HepG2 (cell line): Measurements from ENCODE around the gene SLC25A33. TPM values are rescaled to one million over a fixed set of nuclear protein-coding genes. Genes with fewer than 3 reads are reported as not detected.
A peak's percentile ranks its signal among the peaks of the same experiment; 100 is the strongest.

Experiments used
- ATAC-seq: fragments of 200-7000 bp; cut with Tn5 transposase; 3 replicates; pipeline ENCODE4 v1.9.1; 2020; ENCODE audit warnings: mild to moderate bottlenecking, moderate library complexity
- BruUV-seq: library from RNA; stranded (reverse); fragments of 400-500 nt; replicated peaks from 2 replicates; lab custom pipeline; 2021; lab: Mats Ljungman, UMichigan
- CTCF ChIA-PET: fragments of 300-600 bp; formaldehyde crosslinking; extraction: SDS; loops from one replicate; lab custom pipeline; 2021; ENCODE audit warnings: low total read pairs, inconsistent platforms, low intra/inter-chr PET ratio; lab: Yijun Ruan, JAX
- POLR2A ChIA-PET: fragments of 350-600 bp; sonication (Branson Sonifier 250); formaldehyde crosslinking; loops from one replicate; lab custom pipeline; 2020; ENCODE audit warnings: antibody characterized with exemption, inconsistent platforms; lab: Yijun Ruan, JAX
- DNase-seq: peaks from one replicate; pipeline ENCODE4 v3.0.0-alpha.2; 2015; ENCODE audit warnings: low spot score
- FAIRE-seq: peaks from 3 replicates; lab custom pipeline; 2011; peaks lifted over from hg19 to GRCh38; lab: Jason Lieb, UNC
- H2AFZ ChIP-seq: one replicate; pipeline ENCODE4 v1.6.1; 2011; ENCODE audit warnings: low read length, inconsistent platforms
- H3K27ac ChIP-seq: fragments of 300-600 bp; 3 replicates; pipeline ENCODE4 v1.8.0; 2011; ENCODE audit warnings: mixed run types, mild to moderate bottlenecking, mixed read lengths, low read length, inconsistent platforms; ENCODE audit not compliant: insufficient read depth; ENCODE audit errors: extremely low read length
- H3K27me3 ChIP-seq, 2 experiments: fragments of 200-600 bp in 1 of 2; 2 replicates in 1 of 2; 3 replicates in 1 of 2; pipeline versions ENCODE4 v1.6.0 to v1.8.0; 2011; ENCODE audit warnings: low read length in 2 of 2, mild to moderate bottlenecking in 2 of 2, moderate library complexity in 2 of 2, inconsistent platforms in 1 of 2; ENCODE audit not compliant: insufficient read depth in 2 of 2, control insufficient read depth in 1 of 2
- H3K36me3 ChIP-seq, 2 experiments: fragments of 200-600 bp in 1 of 2; replicated peaks in 1 of 2; 2 replicates in 1 of 2; 3 replicates in 1 of 2; pipeline versions ENCODE4 v1.5.1 to v1.8.0; 2011; ENCODE audit warnings: low read length in 2 of 2, inconsistent platforms in 1 of 2; ENCODE audit not compliant: insufficient read depth in 2 of 2, control insufficient read depth in 1 of 2
- H3K4me1 ChIP-seq: 2 replicates; pipeline ENCODE4 v1.5.1; 2012; ENCODE audit warnings: low read length, inconsistent platforms; ENCODE audit not compliant: insufficient read depth
- H3K4me2 ChIP-seq: 2 replicates; pipeline ENCODE4 v1.6.0; 2011; ENCODE audit warnings: low read depth, low read length, inconsistent platforms
- H3K4me3 ChIP-seq, 3 experiments: fragments of 200-600 bp in 1 of 3; sonication (generic), shearing (Covaris generic) in 1 of 3; replicated peaks in 1 of 3; 2 replicates each; pipeline ENCODE4 v1.5.1; 2011 to 2016; ENCODE audit warnings: low read length in 3 of 3, inconsistent platforms in 2 of 3, low read depth in 2 of 3, mild to moderate bottlenecking in 2 of 3, control low read depth in 1 of 3, mixed read lengths in 1 of 3; ENCODE audit not compliant: insufficient read depth in 1 of 3
- H3K79me2 ChIP-seq: one replicate; pipeline ENCODE4 v1.6.1; 2011; ENCODE audit warnings: low read length, inconsistent platforms; ENCODE audit not compliant: insufficient read depth
- H3K9ac ChIP-seq: 2 replicates; pipeline ENCODE4 v1.6.0; 2011; ENCODE audit warnings: mild to moderate bottlenecking, low read depth, low read length, inconsistent platforms; ENCODE audit not compliant: insufficient read depth
- H3K9me3 ChIP-seq: 2 replicates; pipeline ENCODE4 v1.5.1; 2012; ENCODE audit warnings: mild to moderate bottlenecking, low read length
- H4K20me1 ChIP-seq: 2 replicates; pipeline ENCODE4 v1.6.0; 2011; ENCODE audit warnings: inconsistent platforms, mild to moderate bottlenecking, low read length, moderate library complexity; ENCODE audit not compliant: insufficient read depth
- CREB1 ChIP-seq, 2 experiments: fragments of 450-650 bp in 1 of 2; IDR thresholded peaks; 2 replicates each; pipeline ENCODE4 v1.6.1; 2016 to 2017; ENCODE audit warnings: control low read depth in 1 of 2, mild to moderate bottlenecking in 1 of 2, missing compliant biosample characterization in 1 of 2, missing genetic modification characterization in 1 of 2
- HNRNPUL1 ChIP-seq: fragments of 200-400 bp; formaldehyde crosslinking; IDR thresholded peaks from 2 replicates; pipeline ENCODE4 v1.6.1; 2017; ENCODE audit warnings: low read depth, mild to moderate bottlenecking, low read length, moderate library complexity
- HOXA3 ChIP-seq: sonication (generic); formaldehyde crosslinking; IDR thresholded peaks from 2 replicates; pipeline ENCODE4 v1.5.0; 2020; ENCODE audit warnings: missing genetic modification reagents
- IRF1 ChIP-seq: sonication (generic); formaldehyde crosslinking; IDR thresholded peaks from 2 replicates; pipeline ENCODE4 v1.4.0; 2020; ENCODE audit warnings: low read depth, mild to moderate bottlenecking, missing genetic modification reagents
- KAT2B ChIP-seq: fragments of 150-350 bp; IDR thresholded peaks from 2 replicates; pipeline ENCODE4 v1.6.1; 2014; ENCODE audit warnings: low read depth, low read length, borderline replicate concordance
- RFXAP ChIP-seq: sonication (generic); formaldehyde crosslinking; IDR thresholded peaks from 2 replicates; pipeline ENCODE4 v1.4.0; 2020; ENCODE audit warnings: missing genetic modification reagents, borderline replicate concordance
- ZNF44 ChIP-seq: sonication (generic); formaldehyde crosslinking; IDR thresholded peaks from 2 replicates; pipeline ENCODE4 v1.5.1; 2020; ENCODE audit warnings: mild to moderate bottlenecking, missing genetic modification reagents
- WGBS: methylation state at CpG from one replicate; pipeline ENCODE4 v1.1.6; 2017; ENCODE audit warnings: low lambda C conversion rate; 5-methylcytosine and 5-hydroxymethylcytosine counted together
- in situ Hi-C: cut with HindIII; loops from 2 replicates; pipeline ENCODE4 v1.10.0; 2017; ENCODE audit warnings: low pct_unique_long_range_greater_than_20kb; ENCODE audit not compliant: extremely low pct_ligation_motif_present
- intact Hi-C: fragments of 100-400 bp; cut with micrococcal nuclease; formaldehyde crosslinking; loops from one replicate; pipeline ENCODE4 v1.10.0; 2022; ENCODE audit not compliant: unreplicated experiment
- polyA plus RNA-seq, 8 experiments: library from polyadenylated mRNA; depleted of rRNA in 3 of 8; stranded (reverse) in 7 of 8; unstranded in 1 of 8; fragments of >200 nt; fragmentation: Illumina TruSeq in 4 of 8; extraction: Trizol in 4 of 8; gene quantifications; 2 replicates each; pipeline versions ENCODE4 v1.2.1 to v1.2.3, GENCODE V29; 2011 to 2016; ENCODE audit warnings: low read depth in 4 of 8, missing spikeins in 1 of 8, mixed read lengths in 1 of 8; ENCODE audit not compliant: insufficient read depth in 1 of 8
- total RNA-seq, 5 experiments: library from RNA; depleted of rRNA; stranded (reverse); fragments of >200 nt; fragmentation: Illumina TruSeq; extraction: Trizol; gene quantifications; 2 replicates each; pipeline ENCODE4 v1.2.3, GENCODE V29; 2016; ENCODE audit warnings: low read depth in 1 of 5
- TF ChIP-seq, protein P1 (sequence below): sonication (generic); formaldehyde crosslinking; IDR thresholded peaks from 2 replicates; pipeline ENCODE4 v1.8.1; 2023; ENCODE audit warnings: mild to moderate bottlenecking, inconsistent platforms, moderate library complexity, missing genetic modification reagents, borderline replicate concordance

Gene SLC25A33
- total and polyA plus RNA-seq, 2 of the 13 experiments (the other 11 are each of a cell fraction or from before 2014, with no cell fraction given), result 15.4 to 50.3 TPM

DNA sequence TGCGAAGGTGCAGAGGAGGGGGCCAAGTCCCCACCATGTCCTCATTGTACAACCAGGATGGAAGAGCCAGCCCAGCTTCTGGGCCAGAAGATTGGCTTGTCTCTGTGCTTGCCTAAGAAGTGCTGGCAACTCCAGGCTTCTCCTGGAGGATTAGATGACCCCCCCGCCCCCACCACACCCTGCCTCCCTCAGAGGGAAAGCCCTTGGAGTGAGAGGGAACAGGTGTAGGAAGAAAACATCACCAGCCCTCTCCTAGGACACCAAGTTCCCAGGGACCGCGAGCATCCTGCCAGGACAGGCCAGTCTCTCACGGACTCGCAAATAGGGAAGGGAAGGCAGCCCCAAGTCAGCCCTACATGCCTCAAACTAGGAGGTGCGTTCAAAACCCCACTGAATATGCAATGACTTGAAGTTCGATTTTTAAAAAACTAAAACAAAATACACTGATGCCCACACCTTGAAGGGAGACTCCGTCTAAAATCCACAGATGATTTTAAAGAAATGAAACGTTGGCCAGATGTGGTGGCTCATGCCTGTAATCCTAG lies 20.7 kb upstream of the SLC25A33 start (continued):
- TF ChIP-seq HNRNPUL1 (no peak), IRF1 (CRISPR knock-in tag) (no peak), CREB1 (IDR thresholded peaks at IDR 0.05) (no peak), CREB1 (CRISPR knock-in tag; IDR thresholded peaks at IDR 0.05) (no peak), HOXA3 (CRISPR knock-in tag) (no peak), RFXAP (CRISPR knock-in tag) (no peak)
- TF ChIP-seq, protein P1, sequence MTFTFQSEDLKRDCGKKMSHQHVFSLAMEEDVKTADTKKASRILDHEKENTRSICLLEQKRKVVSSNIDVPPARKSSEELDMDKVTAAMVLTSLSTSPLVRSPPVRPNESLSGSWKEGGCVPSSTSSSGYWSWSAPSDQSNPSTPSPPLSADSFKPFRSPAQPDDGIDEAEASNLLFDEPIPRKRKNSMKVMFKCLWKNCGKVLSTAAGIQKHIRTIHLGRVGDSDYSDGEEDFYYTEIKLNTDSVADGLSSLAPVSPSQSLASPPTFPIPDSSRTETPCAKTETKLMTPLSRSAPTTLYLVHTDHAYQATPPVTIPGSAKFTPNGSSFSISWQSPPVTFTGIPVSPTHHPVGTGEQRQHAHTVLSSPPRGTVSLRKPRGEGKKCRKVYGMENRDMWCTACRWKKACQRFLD (CRISPR knock-in tag), result no peak

GRCh38 chr1:9520411-9520810 lies 18.9 kb upstream of the SLC25A33 start:
- ChIA-PET POLR2A (no interaction called here), CTCF (no interaction called here)
- in situ Hi-C loops (no loop called here), intact Hi-C loops (no loop called here)
- Histone ChIP-seq H3K4me1 (peaks cover 20% of the 10 kb centered on the region), H3K27me3 (peaks cover 0 to 3% of the 10 kb centered on the region in 2 experiments; a peak in 1 of 5 replicates), H3K36me3 (no peaks in the 10 kb centered on the region), H3K9me3 (no peaks in the 10 kb centered on the region), H3K9ac (no peak overlapping the region), H3K4me2 (no peak overlapping the region), H4K20me1 (no peaks in the 10 kb centered on the region), H3K79me2 (no peaks in the 10 kb centered on the region), H3K4me3 (no peak overlapping the region), H2AFZ (no peak overlapping the region), H3K27ac (no peak overlapping the region)
- FAIRE-seq (no peak), DNase-seq (no peak), ATAC-seq (no peak; the same call in 2 of the 3 replicates)
- BruUV-seq, result no TSS peak
- TF ChIP-seq KAT2B, result no peak
- TF ChIP-seq ZNF44, result 0 out of 2 replicates have a peak, but pooled peaks have one; percentile 23
- WGBS, result 28% methylated on average over 7 of the region's 8 CpGs
